Left lung (tissue), 10 donors: ENCODE data around the gene KDM7A. TPM values are rescaled to one million over a fixed set of nuclear protein-coding genes. Genes with fewer than 3 reads are reported as not detected.

Experiments used
- ATAC-seq: fragments of 200-7000 bp; cut with Tn5 transposase; one replicate; pipeline ENCODE4 v1.9.1; 2020; ENCODE audit warnings: moderate library complexity
- DNase-seq, 4 donors: peaks; one replicate each; pipeline ENCODE4 v3.0.0-alpha.2; 2013 to 2020
- H3K27ac ChIP-seq, 2 donors: fragments of 200-600 bp; sonication (generic) in 1 of 2; one replicate each; pipeline versions ENCODE4 v1.5.0 to v1.8.0; 2020 to 2021
- H3K27me3 ChIP-seq, 2 donors: fragments of 200-600 bp; sonication (generic) in 1 of 2; one replicate each; pipeline versions ENCODE4 v1.5.0 to v1.8.0; 2020 to 2021
- H3K36me3 ChIP-seq, 2 donors: fragments of 200-600 bp; sonication (generic) in 1 of 2; one replicate each; pipeline versions ENCODE4 v1.5.0 to v1.8.0; 2020 to 2021
- H3K4me1 ChIP-seq, 2 donors: fragments of 200-600 bp; one replicate each; pipeline ENCODE4 v1.8.0; 2021
- H3K4me3 ChIP-seq, 2 donors: fragments of 200-600 bp; sonication (generic) in 1 of 2; one replicate each; pipeline versions ENCODE4 v1.5.0 to v1.8.0; 2020 to 2021; ENCODE audit warnings: mild to moderate bottlenecking in 1 of 2
- H3K9me3 ChIP-seq, 2 donors: fragments of 200-600 bp; sonication (generic) in 1 of 2; one replicate each; pipeline versions ENCODE4 v1.5.0 to v1.8.0; 2020 to 2021
- intact Hi-C, 2 donors: fragments of 100-400 bp; cut with DNase I; formaldehyde crosslinking; loops; one replicate each; pipeline versions ENCODE4 v1.11.2 to v1.14.2; 2022
- polyA plus RNA-seq, 6 donors: library from polyadenylated mRNA; unstranded; fragments of 120-200 nt; gene quantifications; one replicate each; pipeline ENCODE4 v1.2.1, GENCODE V29; 2013; ENCODE audit not compliant: insufficient read length in 6 of 6
- total RNA-seq, 2 donors: library from RNA; stranded (reverse); fragmentation: NEBNext Ultra II Directional; extraction: Animal tissue kit (Norgen Biotek cat#: 25700); gene quantifications; one replicate each; pipeline ENCODE4 v1.2.1, GENCODE V29; 2021
- TF ChIP-seq, protein P1 (sequence below), 2 donors: fragments of 200-600 bp; sonication (generic) in 1 of 2; IDR thresholded peaks; one replicate each; pipeline versions ENCODE4 v1.5.0 to v1.8.0; 2021; ENCODE audit warnings: antibody characterized with exemption in 2 of 2
- donor health status: DM: no; HTN: yes; CAD: no.
- donor health status: DM: no; HTN: no; CAD: no.

KDM7A gene
- total and polyA plus RNA-seq, 8 donors, result 13.2 to 20.1 (median 15.5) TPM

DNA sequence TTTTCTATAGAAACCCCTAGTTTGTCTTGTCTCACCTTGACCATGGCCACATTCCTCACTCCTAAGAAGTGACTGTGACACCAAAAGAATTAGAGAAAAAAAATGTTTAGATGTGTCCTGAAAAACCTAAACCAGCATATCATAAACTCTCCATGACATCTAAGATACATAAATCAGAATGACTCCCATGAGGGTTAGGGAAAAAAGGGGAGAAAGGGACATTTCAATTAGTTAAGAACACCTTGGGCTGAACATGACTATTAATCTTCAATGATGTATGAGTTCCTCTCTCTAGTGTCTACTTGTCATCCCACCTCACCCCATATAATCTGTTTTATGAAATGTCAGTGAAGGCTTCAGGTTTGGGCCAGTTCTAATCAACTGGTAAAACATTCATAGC is 31.1 kb downstream of the KDM7A start:
- H3K27ac ChIP-seq, result no peak overlapping the region
- H3K4me1 ChIP-seq, result no peaks in the 10 kb centered on the region
- peaks cover 0 to 5% of the 10 kb centered on the region in 2 donors for H3K36me3 ChIP-seq
- DNase-seq (no peak), ATAC-seq (no peak)
- intact Hi-C loops, result no loop called here
- TF ChIP-seq, protein P1, sequence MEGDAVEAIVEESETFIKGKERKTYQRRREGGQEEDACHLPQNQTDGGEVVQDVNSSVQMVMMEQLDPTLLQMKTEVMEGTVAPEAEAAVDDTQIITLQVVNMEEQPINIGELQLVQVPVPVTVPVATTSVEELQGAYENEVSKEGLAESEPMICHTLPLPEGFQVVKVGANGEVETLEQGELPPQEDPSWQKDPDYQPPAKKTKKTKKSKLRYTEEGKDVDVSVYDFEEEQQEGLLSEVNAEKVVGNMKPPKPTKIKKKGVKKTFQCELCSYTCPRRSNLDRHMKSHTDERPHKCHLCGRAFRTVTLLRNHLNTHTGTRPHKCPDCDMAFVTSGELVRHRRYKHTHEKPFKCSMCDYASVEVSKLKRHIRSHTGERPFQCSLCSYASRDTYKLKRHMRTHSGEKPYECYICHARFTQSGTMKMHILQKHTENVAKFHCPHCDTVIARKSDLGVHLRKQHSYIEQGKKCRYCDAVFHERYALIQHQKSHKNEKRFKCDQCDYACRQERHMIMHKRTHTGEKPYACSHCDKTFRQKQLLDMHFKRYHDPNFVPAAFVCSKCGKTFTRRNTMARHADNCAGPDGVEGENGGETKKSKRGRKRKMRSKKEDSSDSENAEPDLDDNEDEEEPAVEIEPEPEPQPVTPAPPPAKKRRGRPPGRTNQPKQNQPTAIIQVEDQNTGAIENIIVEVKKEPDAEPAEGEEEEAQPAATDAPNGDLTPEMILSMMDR (IDR thresholded peaks at IDR 0.05), result no peak
- H3K9me3 ChIP-seq, result peaks cover 0 to 2% of the 10 kb centered on the region in 2 donors
- H3K27me3 ChIP-seq, result no peaks in the 10 kb centered on the region
- no peak overlapping the region for H3K4me3 ChIP-seq

DNA sequence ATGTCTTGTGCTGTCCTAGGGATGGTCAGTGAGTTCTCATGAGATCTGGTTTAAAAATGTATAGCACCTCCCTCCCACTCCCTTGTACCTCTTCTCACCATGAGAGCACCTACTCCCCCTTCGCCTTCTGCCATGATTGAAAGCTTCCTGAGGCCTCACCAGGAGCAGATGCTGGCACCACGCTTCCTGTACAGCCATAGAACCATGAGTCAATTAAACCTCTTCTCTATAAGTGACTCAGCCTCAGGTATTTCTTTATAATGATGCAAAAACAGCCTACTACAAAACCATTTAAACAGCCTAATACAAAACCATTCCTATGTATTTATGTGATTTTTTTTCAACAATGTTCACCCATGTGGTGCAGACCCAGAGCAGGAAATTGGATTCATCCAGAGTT is 32.0 kb downstream of the KDM7A start:
- TF ChIP-seq, protein P1 (IDR thresholded peaks at IDR 0.05), result no peak
- intact Hi-C loops, result no loop called here
- Histone ChIP-seq H3K4me3 (no peak overlapping the region), H3K36me3 (peaks cover 0 to 5% of the 10 kb centered on the region in 2 donors), H3K27ac (no peak overlapping the region), H3K9me3 (peaks cover 0 to 2% of the 10 kb centered on the region in 2 donors), H3K27me3 (no peaks in the 10 kb centered on the region), H3K4me1 (no peaks in the 10 kb centered on the region)
- no peak for DNase-seq
- ATAC-seq, result no peak

DNA sequence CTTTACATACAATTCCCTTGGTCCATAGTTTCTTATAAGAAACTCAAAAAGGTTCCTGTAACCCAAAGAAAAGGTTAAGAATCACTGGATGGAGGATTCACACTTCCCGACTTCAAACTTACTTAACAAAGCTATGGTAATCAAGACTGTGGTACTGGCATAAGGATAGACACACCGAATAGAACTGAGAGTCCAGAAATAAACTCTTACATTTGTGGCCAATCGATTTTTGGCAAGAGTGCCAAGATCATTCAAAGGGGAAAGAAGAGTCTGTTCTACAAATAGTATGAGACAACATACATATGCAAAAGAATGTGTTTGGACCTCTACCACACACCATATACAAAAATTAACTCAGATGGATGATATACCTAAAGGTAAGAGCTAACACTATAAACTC is 32.8 kb downstream of the KDM7A start:
- H3K4me1 ChIP-seq, result no peaks in the 10 kb centered on the region
- peaks cover 0 to 2% of the 10 kb centered on the region in 2 donors for H3K9me3 ChIP-seq
- DNase-seq (no peak), ATAC-seq (no peak)
- intact Hi-C loops, result no loop called here
- peaks cover 0 to 5% of the 10 kb centered on the region in 2 donors for H3K36me3 ChIP-seq
- H3K27ac ChIP-seq, result no peak overlapping the region
- no peak overlapping the region for H3K4me3 ChIP-seq
- H3K27me3 ChIP-seq, result no peaks in the 10 kb centered on the region
- TF ChIP-seq, protein P1 (IDR thresholded peaks at IDR 0.05), result no peak

DNA sequence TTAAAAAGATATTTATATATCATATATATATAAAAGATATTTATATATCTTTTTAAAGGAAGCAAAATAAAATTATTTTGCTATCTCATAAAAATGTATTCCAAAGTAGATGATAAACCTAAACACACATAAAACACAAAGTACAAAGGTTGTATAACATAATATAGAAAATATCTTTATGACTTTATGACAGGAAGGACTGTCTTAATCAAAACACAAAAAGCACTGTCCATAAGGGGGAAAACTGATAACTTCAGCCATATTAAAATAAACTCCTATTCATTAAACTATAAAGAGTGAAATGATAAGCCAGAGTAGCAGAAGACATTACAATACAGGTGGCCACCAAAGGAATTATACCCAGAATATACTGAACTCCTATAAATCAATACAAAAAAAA is 34.8 kb downstream of the KDM7A start:
- peaks cover 0 to 11% of the 10 kb centered on the region in 2 donors for H3K36me3 ChIP-seq
- TF ChIP-seq, protein P1 (IDR thresholded peaks at IDR 0.05), result no peak
- DNase-seq (no peak), ATAC-seq (no peak)
- H3K9me3 ChIP-seq, result peaks cover 0 to 2% of the 10 kb centered on the region in 2 donors
- intact Hi-C loops, result no loop called here
- H3K27me3 ChIP-seq, result no peaks in the 10 kb centered on the region
- no peaks in the 10 kb centered on the region for H3K4me1 ChIP-seq
- no peak overlapping the region for H3K4me3 ChIP-seq
- H3K27ac ChIP-seq, result no peak overlapping the region

DNA sequence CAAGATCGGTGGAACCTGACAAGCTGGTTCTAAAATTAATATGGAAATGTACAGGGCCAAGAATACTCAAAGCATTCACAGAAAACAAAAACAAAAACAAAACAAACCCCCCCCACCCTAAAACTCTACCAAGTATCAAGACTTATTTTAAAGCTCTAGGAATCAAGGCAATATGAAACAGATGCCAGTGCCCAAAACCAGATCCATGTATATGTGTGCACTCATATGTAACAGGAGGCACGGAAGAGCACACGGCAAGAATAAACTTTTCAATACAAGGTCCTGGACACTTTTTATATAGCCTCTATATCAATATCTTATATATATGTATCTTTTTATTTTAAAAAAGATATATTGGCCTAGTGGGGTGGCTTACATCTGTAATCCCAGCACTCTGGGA is 35.5 kb downstream of the KDM7A start:
- Histone ChIP-seq H3K4me1 (no peaks in the 10 kb centered on the region), H3K4me3 (no peak overlapping the region), H3K36me3 (peaks cover 0 to 11% of the 10 kb centered on the region in 2 donors), H3K9me3 (peaks cover 0 to 2% of the 10 kb centered on the region in 2 donors), H3K27me3 (no peaks in the 10 kb centered on the region), H3K27ac (no peak overlapping the region)
- TF ChIP-seq, protein P1 (IDR thresholded peaks at IDR 0.05), result no peak
- DNase-seq, result no peak
- no peak for ATAC-seq
- intact Hi-C loops, result no loop called here
